WERI-Rb-1 (cell line): ENCODE measurements around the gene CSNK1D.
"Not testable (repeated sequence)": the region's sequence is repeated elsewhere in the genome, so short reads cannot be mapped to it uniquely, and the experiment has no call there.

Experiments used
- DNase-seq: peaks from one replicate; pipeline ENCODE4 v3.0.0-alpha.2; 2020
- H3K27ac ChIP-seq: fragments of 250-450 bp; sonication (Bioruptor Pico); 2 replicates; pipeline ENCODE4 v1.5.1; 2020; ENCODE audit warnings: mild to moderate bottlenecking, moderate library complexity
- H3K27me3 ChIP-seq: fragments of 250-450 bp; sonication (Bioruptor Pico); 2 replicates; pipeline ENCODE4 v1.5.1; 2021; ENCODE audit warnings: mild to moderate bottlenecking, low read depth, moderate library complexity; ENCODE audit not compliant: insufficient read depth, severe bottlenecking
- H3K36me3 ChIP-seq: fragments of 250-450 bp; sonication (Bioruptor Pico); 2 replicates; pipeline ENCODE4 v1.5.1; 2020; ENCODE audit warnings: mild to moderate bottlenecking, moderate library complexity
- H3K4me3 ChIP-seq: 2 replicates; pipeline ENCODE4 v1.5.1; 2011; ENCODE audit warnings: low read depth, mild to moderate bottlenecking, control low read depth, low read length
- H3K9me3 ChIP-seq: fragments of 250-450 bp; sonication (Bioruptor Pico); 2 replicates; pipeline ENCODE4 v1.5.1; 2021; ENCODE audit warnings: mild to moderate bottlenecking, moderate library complexity; ENCODE audit not compliant: severe bottlenecking
- TF ChIP-seq, protein P1 (sequence below): IDR thresholded peaks from 2 replicates; pipeline ENCODE4 v1.5.1; 2011; ENCODE audit warnings: low read depth, mild to moderate bottlenecking, control low read depth, inconsistent platforms, low read length

CSNK1D gene

DNA sequence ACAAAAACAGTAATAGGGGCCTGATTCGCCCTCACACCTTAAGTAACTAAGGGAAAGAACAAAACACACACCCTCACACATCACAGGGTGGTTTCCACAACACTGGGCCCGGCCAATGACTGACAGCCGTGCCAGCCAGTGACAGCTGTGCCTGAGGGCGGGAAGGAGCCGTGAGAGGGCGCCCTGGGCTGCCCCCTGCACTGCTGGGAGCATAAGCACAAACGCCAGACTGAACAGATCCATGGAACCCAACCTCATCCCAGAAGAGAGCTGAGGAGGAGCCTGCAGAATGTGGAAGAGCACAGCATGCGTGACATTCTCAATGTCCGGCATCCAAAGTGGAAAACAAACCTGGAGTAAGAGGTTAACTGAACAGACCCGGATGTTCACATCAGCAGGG, 16.0 kb downstream of the CSNK1D start:
- TF ChIP-seq, protein P1, sequence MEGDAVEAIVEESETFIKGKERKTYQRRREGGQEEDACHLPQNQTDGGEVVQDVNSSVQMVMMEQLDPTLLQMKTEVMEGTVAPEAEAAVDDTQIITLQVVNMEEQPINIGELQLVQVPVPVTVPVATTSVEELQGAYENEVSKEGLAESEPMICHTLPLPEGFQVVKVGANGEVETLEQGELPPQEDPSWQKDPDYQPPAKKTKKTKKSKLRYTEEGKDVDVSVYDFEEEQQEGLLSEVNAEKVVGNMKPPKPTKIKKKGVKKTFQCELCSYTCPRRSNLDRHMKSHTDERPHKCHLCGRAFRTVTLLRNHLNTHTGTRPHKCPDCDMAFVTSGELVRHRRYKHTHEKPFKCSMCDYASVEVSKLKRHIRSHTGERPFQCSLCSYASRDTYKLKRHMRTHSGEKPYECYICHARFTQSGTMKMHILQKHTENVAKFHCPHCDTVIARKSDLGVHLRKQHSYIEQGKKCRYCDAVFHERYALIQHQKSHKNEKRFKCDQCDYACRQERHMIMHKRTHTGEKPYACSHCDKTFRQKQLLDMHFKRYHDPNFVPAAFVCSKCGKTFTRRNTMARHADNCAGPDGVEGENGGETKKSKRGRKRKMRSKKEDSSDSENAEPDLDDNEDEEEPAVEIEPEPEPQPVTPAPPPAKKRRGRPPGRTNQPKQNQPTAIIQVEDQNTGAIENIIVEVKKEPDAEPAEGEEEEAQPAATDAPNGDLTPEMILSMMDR = peak; percentile 32; the same call in 1 of the 2 replicates
- H3K27me3 ChIP-seq = no peaks in the 10 kb centered on the region
- peaks cover 6% of the 10 kb centered on the region for H3K9me3 ChIP-seq
- peak overlapping the region; percentile 5; the same call in 1 of the 2 replicates for H3K27ac ChIP-seq
- H3K36me3 ChIP-seq = peaks cover 71% of the 10 kb centered on the region
- no peak overlapping the region for H3K4me3 ChIP-seq
- DNase-seq = peak; percentile 94

DNA sequence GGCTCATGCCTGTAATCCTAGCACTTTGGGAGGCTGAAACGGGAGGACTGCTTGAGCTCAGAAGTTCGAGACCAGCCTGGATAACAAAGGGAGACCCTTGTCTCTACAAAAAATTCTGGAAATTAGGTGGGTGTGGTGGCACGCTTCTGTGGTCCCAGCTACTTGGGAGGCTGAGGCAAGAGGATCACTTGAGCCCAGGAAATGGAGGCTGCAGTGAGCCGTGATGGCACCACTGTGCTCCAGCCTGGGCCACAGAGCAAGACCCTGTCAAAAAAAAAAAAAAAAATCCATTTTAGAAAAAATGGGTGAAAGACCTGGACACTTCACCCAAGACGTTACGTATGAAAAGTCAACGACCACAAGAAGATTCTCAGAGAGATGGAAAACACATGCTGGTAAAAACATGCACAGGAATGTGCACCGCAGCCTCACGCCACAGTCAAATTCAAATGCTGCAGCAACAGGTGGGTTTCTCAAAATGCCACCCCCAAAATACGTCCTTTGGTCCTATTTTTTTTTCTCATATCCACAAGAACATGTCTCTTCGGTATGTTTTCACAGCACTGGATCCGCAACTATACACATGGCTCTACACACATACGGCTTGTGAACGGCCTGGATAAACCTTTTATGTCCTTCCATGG, 17.1 kb downstream of the CSNK1D start:
- Histone ChIP-seq H3K27ac (no peak overlapping the region), H3K36me3 (peaks cover 71% of the 10 kb centered on the region), H3K9me3 (peaks cover 3% of the 10 kb centered on the region), H3K4me3 (no peak overlapping the region), H3K27me3 (no peaks in the 10 kb centered on the region)
- TF ChIP-seq, protein P1 = no peak
- no peak for DNase-seq

DNA sequence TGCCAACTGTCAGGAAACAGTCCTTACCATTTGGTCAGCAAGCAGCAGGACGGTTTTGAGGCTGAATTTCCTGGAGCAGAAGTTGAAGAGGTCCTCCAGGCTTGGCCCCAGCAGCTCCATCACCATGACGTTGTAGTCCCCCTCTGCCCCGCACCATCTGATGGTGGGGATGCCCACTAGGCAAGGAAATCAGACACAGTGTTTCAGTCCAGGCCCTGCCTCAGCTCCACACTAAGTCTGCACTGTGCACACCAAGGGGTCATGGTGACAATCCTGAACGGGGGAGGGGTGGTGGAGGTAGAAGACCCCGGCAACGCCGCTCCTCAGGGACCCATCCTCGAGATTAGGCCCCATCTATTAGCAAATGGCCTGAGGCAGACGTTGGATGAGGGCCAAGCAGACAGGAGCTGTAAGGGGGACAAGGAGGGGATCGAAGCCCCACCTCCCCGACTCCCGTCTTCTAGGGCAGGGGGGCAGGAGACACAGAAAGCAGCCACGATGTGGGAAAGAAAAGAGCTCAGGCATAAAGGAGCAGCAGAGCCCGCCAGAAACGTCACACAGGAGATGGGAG, 18.0 kb downstream of the CSNK1D start:
- no peak overlapping the region for H3K27ac ChIP-seq

DNA sequence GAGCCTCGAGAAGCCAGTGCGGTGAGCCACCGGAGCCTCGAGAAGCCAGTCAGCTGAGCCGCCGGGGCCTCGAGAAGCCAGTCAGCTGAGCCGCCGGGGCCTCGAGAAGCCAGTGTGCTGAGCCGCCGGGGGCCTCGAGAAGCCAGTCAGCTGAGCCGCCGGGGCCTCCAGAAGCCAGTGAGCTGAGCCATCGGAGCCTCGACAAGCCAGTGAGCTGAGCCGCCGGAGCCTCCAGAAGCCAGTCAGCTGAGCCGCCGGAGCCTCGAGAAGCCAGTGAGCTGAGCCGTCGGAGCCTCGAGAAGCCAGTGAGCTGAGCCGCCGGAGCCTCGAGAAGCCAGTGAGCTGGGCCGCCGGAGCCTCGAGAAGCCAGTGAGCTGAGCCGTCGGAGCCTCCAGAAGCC, 18.8 kb downstream of the CSNK1D start:
- not testable (repeated sequence) for H3K9me3 ChIP-seq, H3K4me3 ChIP-seq, H3K27ac ChIP-seq, H3K27me3 ChIP-seq, DNase-seq
- peaks cover 80% of the 10 kb centered on the region for H3K36me3 ChIP-seq

More for the DNA sequence above, 18.0 kb downstream of the CSNK1D start:
- Histone ChIP-seq H3K36me3 (peaks cover 73% of the 10 kb centered on the region), H3K4me3 (no peak overlapping the region), H3K27me3 (no peaks in the 10 kb centered on the region), H3K9me3 (peaks cover 3% of the 10 kb centered on the region)
- TF ChIP-seq, protein P1 = no peak
- DNase-seq = no peak

DNA sequence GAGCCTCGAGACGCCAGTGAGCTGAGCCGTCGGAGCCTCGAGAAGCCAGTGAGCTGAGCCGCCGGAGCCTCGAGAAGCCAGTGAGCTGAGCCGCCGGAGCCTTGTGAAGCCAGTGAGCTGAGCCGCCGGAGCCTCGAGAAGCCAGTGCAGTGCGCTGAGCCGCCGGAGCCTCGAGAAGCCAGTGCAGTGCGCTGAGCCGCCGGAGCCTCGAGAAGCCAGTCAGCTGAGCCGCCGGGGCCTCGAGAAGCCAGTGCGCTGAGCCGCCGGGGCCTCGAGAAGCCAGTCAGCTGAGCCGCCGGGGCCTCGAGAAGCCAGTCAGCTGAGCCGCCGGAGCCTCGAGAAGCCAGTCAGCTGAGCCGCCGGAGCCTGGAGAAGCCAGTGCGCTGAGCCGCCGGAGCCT, 19.4 kb downstream of the CSNK1D start:
- H3K9me3 ChIP-seq, H3K4me3 ChIP-seq, H3K27me3 ChIP-seq, DNase-seq, H3K27ac ChIP-seq: not testable (repeated sequence)
- H3K36me3 ChIP-seq = peaks cover 80% of the 10 kb centered on the region

DNA sequence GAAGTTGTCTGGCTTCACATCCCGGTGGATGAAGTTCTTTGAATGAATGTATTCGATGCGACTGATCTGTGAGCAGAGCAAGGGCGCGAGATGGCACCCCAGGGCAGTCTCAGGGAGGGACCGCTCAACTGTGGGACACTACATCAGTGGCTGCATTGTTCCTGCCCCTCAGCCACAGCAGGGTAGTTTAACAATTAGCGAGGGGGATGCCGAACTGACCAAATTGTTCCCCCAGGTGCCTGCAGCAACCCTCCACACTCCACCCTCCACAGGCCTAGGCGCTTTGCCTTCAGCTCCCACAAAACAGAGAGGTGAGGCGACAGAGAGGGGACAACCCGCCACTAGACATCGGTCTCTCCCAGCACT, 20.3 kb downstream of the CSNK1D start:
- no peaks in the 10 kb centered on the region for H3K27me3 ChIP-seq
- H3K4me3 ChIP-seq = no peak overlapping the region
- peaks cover 80% of the 10 kb centered on the region for H3K36me3 ChIP-seq
- peaks cover 3% of the 10 kb centered on the region for H3K9me3 ChIP-seq
- H3K27ac ChIP-seq = no peak overlapping the region
- DNase-seq = no peak
- TF ChIP-seq, protein P1 = no peak
